Measurements from ENCODE around the gene JPH2.

Gene JPH2

GRCh38 chr20:44170816-44171410 lies 16.1 kb downstream of the JPH2 start:
- no peak for TF ChIP-seq GLIS3 (CRISPR knock-in tag; IDR thresholded peaks at IDR 0.05)
- no peak for ATAC-seq

GRCh38 chr20:44167736-44168135 lies 19.3 kb downstream of the JPH2 start:
- ATAC-seq = no peak

GRCh38 chr20:44166477-44166876 lies 20.5 kb downstream of the JPH2 start:
- no peak for TF ChIP-seq CSRNP3 (CRISPR knock-in tag; IDR thresholded peaks at IDR 0.05)
- no peak for TF ChIP-seq ZNF8 (CRISPR knock-in tag; IDR thresholded peaks at IDR 0.05)
- TF ChIP-seq ZC3H10 (CRISPR knock-in tag; IDR thresholded peaks at IDR 0.05) = no peak
- no peak for TF ChIP-seq ZNF565 (CRISPR knock-in tag; conservative IDR thresholded peaks at IDR 0.05; ENCODE audit: low read depth)
- no peak for TF ChIP-seq CREB5 (CRISPR knock-in tag; IDR thresholded peaks at IDR 0.05; ENCODE audit: low read depth)
- no peak for TF ChIP-seq TSHZ2 (CRISPR knock-in tag; IDR thresholded peaks at IDR 0.05)
- TF ChIP-seq POU6F1 (CRISPR knock-in tag; IDR thresholded peaks at IDR 0.05; ENCODE audit: borderline replicate concordance, low read depth) = no peak
- TF ChIP-seq TCF4 (CRISPR knock-in tag; IDR thresholded peaks at IDR 0.05; ENCODE audit: borderline replicate concordance) = no peak
- no peak for TF ChIP-seq ZFP3 (CRISPR knock-in tag; IDR thresholded peaks at IDR 0.05)
- no peak for TF ChIP-seq ZNF70 (CRISPR knock-in tag; IDR thresholded peaks at IDR 0.05)
- no peak for TF ChIP-seq OSR1 (CRISPR knock-in tag; IDR thresholded peaks at IDR 0.05)
- no peak for TF ChIP-seq GLIS3 (CRISPR knock-in tag; IDR thresholded peaks at IDR 0.05)
- no peak for TF ChIP-seq PPARA (CRISPR knock-in tag; IDR thresholded peaks at IDR 0.05; ENCODE audit: borderline replicate concordance)
- TF ChIP-seq BACH2 (CRISPR knock-in tag; IDR thresholded peaks at IDR 0.05; ENCODE audit: borderline replicate concordance) = no peak
- no peak for TF ChIP-seq ISL1 (CRISPR knock-in tag; IDR thresholded peaks at IDR 0.05)
- peak; percentile 82 for ATAC-seq

More at GRCh38 chr20:44167736-44168135, 19.3 kb downstream of the JPH2 start:
- TF ChIP-seq ISL1 (CRISPR knock-in tag; IDR thresholded peaks at IDR 0.05) (no peak), ESRRG (CRISPR knock-in tag; IDR thresholded peaks at IDR 0.05) (no peak), TOX (CRISPR knock-in tag; IDR thresholded peaks at IDR 0.05; ENCODE audit: borderline replicate concordance) (no peak), ZFP3 (CRISPR knock-in tag; IDR thresholded peaks at IDR 0.05) (no peak), SNAI2 (CRISPR knock-in tag; IDR thresholded peaks at IDR 0.05) (no peak)

- peak; percentile 73 for ATAC-seq
- TF ChIP-seq TSHZ2 (CRISPR knock-in tag; IDR thresholded peaks at IDR 0.05) = no peak
- 0 out of 2 replicates have a peak, but pooled peaks have one; percentile 16 for TF ChIP-seq ISL1 (CRISPR knock-in tag; IDR thresholded peaks at IDR 0.05)
- 0 out of 2 replicates have a peak, but pooled peaks have one; percentile 56 for TF ChIP-seq TOX (CRISPR knock-in tag; IDR thresholded peaks at IDR 0.05; ENCODE audit: borderline replicate concordance)
These were observed 21.0 kb downstream of the JPH2 start for GRCh38 chr20:44166008-44166407.
